ACC112 (cell line): ENCODE results near the gene DND1.
A peak's percentile ranks its signal among the peaks of the same experiment; 100 is the strongest.
"Not testable (repeated sequence)": the region's sequence is repeated elsewhere in the genome, so short reads cannot be mapped to it uniquely, and the experiment has no call there.

Source experiments
- H2AFZ ChIP-seq: fragments of 200-600 bp; sonication (generic); one replicate; pipeline ENCODE4 v1.6.0; 2017; ENCODE audit warnings: antibody characterized with exemption, low read length; ENCODE audit not compliant: unreplicated experiment
- H3K27ac ChIP-seq: fragments of 200-600 bp; sonication (generic); 2 replicates; pipeline ENCODE4 v1.5.1; 2014; ENCODE audit warnings: low read depth, mild to moderate bottlenecking, antibody characterized with exemption, low read length, moderate library complexity
- H3K27me3 ChIP-seq: fragments of 200-600 bp; sonication (generic); 2 replicates; pipeline ENCODE4 v1.6.1; 2014; ENCODE audit warnings: mild to moderate bottlenecking, antibody characterized with exemption, low read length, moderate library complexity, mixed read lengths; ENCODE audit not compliant: insufficient read depth
- H3K36me3 ChIP-seq: fragments of 200-600 bp; sonication (generic); 2 replicates; pipeline ENCODE4 v1.6.1; 2016; ENCODE audit warnings: mild to moderate bottlenecking, antibody characterized with exemption, low read length, moderate library complexity, mixed read lengths; ENCODE audit not compliant: insufficient read depth
- H3K4me1 ChIP-seq: fragments of 200-600 bp; sonication (generic); one replicate; pipeline ENCODE4 v1.6.1; 2016; ENCODE audit warnings: low read length, mixed read lengths; ENCODE audit not compliant: insufficient read depth, unreplicated experiment, control insufficient read depth
- H3K4me3 ChIP-seq: fragments of 200-600 bp; sonication (generic); 2 replicates; pipeline ENCODE4 v1.5.1; 2014; ENCODE audit warnings: mild to moderate bottlenecking, low read depth, low read length
- H3K79me2 ChIP-seq: fragments of 200-600 bp; sonication (generic); one replicate; pipeline ENCODE4 v1.6.0; 2016; ENCODE audit warnings: low read length; ENCODE audit not compliant: control insufficient read depth, unreplicated experiment, insufficient read depth

The DND1 gene

GRCh38 chr5:140639148-140639981 is 34.0 kb downstream of the DND1 start, which contains the start of gene TMCO6:
Gene TMCO6, plus strand, starts transcription at chr5:140639451. Its CDS starts 77 bp downstream, at chr5:140639528.
- peak within 1 kb of the TSS; percentile 82 for H3K27ac ChIP-seq
- no peaks in the 10 kb centered on the region for H3K36me3 ChIP-seq
- peak within 1 kb of the TSS; percentile 92 for H2AFZ ChIP-seq
- H3K27me3 ChIP-seq: no peaks in the 10 kb centered on the region
- peaks cover 6% of the 10 kb centered on the region for H3K4me1 ChIP-seq
- H3K79me2 ChIP-seq: peaks cover 12% of the 10 kb centered on the region
- peak within 1 kb of the TSS; percentile 88 for H3K4me3 ChIP-seq

GRCh38 chr5:140638898-140639147 is 34.6 kb downstream of the DND1 start:
- H3K4me1 ChIP-seq, H3K36me3 ChIP-seq, H3K27me3 ChIP-seq: not testable (repeated sequence)
- peak overlapping the region; percentile 82 for H3K27ac ChIP-seq
- H2AFZ ChIP-seq: peak overlapping the region; percentile 92
- H3K79me2 ChIP-seq: peaks cover 12% of the 10 kb centered on the region
- H3K4me3 ChIP-seq: peak overlapping the region; percentile 58

GRCh38 chr5:140637371-140638100 is 35.8 kb downstream of the DND1 start:
- Histone ChIP-seq H3K79me2 (peaks cover 11% of the 10 kb centered on the region), H2AFZ (no peak overlapping the region), H3K4me3 (no peak overlapping the region), H3K27me3 (no peaks in the 10 kb centered on the region), H3K36me3 (no peaks in the 10 kb centered on the region), H3K4me1 (peaks cover 15% of the 10 kb centered on the region), H3K27ac (no peak overlapping the region)

GRCh38 chr5:140635291-140636257 is 37.8 kb downstream of the DND1 start:
- Histone ChIP-seq H3K36me3 (no peaks in the 10 kb centered on the region), H2AFZ (no peak overlapping the region), H3K79me2 (peaks cover 6% of the 10 kb centered on the region), H3K4me1 (peaks cover 20% of the 10 kb centered on the region), H3K27me3 (0 out of 2 replicates have a peak, but pooled peaks cover 6% of the 10 kb centered on the region), H3K27ac (no peak overlapping the region), H3K4me3 (no peak overlapping the region)

- H3K79me2 ChIP-seq: no peaks in the 10 kb centered on the region
- no peaks in the 10 kb centered on the region for H3K36me3 ChIP-seq
- H3K27ac ChIP-seq: no peak overlapping the region
- peaks cover 17% of the 10 kb centered on the region for H3K4me1 ChIP-seq
- no peak overlapping the region for H2AFZ ChIP-seq
- 0 out of 2 replicates have a peak, but pooled peaks cover 6% of the 10 kb centered on the region for H3K27me3 ChIP-seq
- no peak overlapping the region for H3K4me3 ChIP-seq
These were observed 39.3 kb downstream of the DND1 start for GRCh38 chr5:140634103-140634502.

GRCh38 chr5:140633501-140633900 is 39.9 kb downstream of the DND1 start:
- no peaks in the 10 kb centered on the region for H3K79me2 ChIP-seq
- H3K36me3 ChIP-seq: no peaks in the 10 kb centered on the region
- 0 out of 2 replicates have a peak, but pooled peaks cover 6% of the 10 kb centered on the region for H3K27me3 ChIP-seq
- H3K27ac ChIP-seq: no peak overlapping the region
- peaks cover 14% of the 10 kb centered on the region for H3K4me1 ChIP-seq
- H3K4me3 ChIP-seq: peak overlapping the region; percentile 76; the same call in 1 of the 2 replicates
- H2AFZ ChIP-seq: no peak overlapping the region

- peaks cover 14% of the 10 kb centered on the region for H3K4me1 ChIP-seq
- peak within 1 kb of the TSS; percentile 96 for H2AFZ ChIP-seq
- H3K27me3 ChIP-seq: 0 out of 2 replicates have a peak, but pooled peaks cover 6% of the 10 kb centered on the region
- no peaks in the 10 kb centered on the region for H3K79me2 ChIP-seq
- no peak within 1 kb of the TSS for H3K27ac ChIP-seq
- no peaks in the 10 kb centered on the region for H3K36me3 ChIP-seq
- H3K4me3 ChIP-seq: peak within 1 kb of the TSS; percentile 76
These were observed 40.3 kb downstream of the DND1 start, which contains the start of gene CD14 for GRCh38 chr5:140633021-140633471. Gene CD14, minus strand, starts transcription at chr5:140633175. Its CDS starts 104 bp downstream, at chr5:140633071.

GRCh38 chr5:140632366-140633020 is 40.9 kb downstream of the DND1 start:
- 0 out of 2 replicates have a peak, but pooled peaks cover 6% of the 10 kb centered on the region for H3K27me3 ChIP-seq
- no peak overlapping the region for H3K27ac ChIP-seq
- peak overlapping the region; percentile 96 for H2AFZ ChIP-seq
- no peaks in the 10 kb centered on the region for H3K79me2 ChIP-seq
- peak overlapping the region; percentile 76 for H3K4me3 ChIP-seq
- peaks cover 14% of the 10 kb centered on the region for H3K4me1 ChIP-seq
- H3K36me3 ChIP-seq: no peaks in the 10 kb centered on the region

GRCh38 chr5:140631831-140632365 is 41.5 kb downstream of the DND1 start:
- no peak overlapping the region for H2AFZ ChIP-seq
- peaks cover 14% of the 10 kb centered on the region for H3K4me1 ChIP-seq
- no peak overlapping the region for H3K27ac ChIP-seq
- H3K4me3 ChIP-seq: peak overlapping the region; percentile 76
- H3K79me2 ChIP-seq: no peaks in the 10 kb centered on the region
- no peaks in the 10 kb centered on the region for H3K36me3 ChIP-seq
- H3K27me3 ChIP-seq: 0 out of 2 replicates have a peak, but pooled peaks cover 6% of the 10 kb centered on the region
